Embryonic facial prominence (tissue), 1 donor: ENCODE data around the gene NDUFA1.
"Not testable (repeated sequence)": the region's sequence is repeated elsewhere in the genome, so short reads cannot be mapped to it uniquely, and the experiment has no call there.

Experiments
- DNase-seq: peaks from one replicate; pipeline ENCODE4 v3.0.0-alpha.2; 2016; ENCODE audit errors: extremely low spot score

The NDUFA1 gene

GRCh38 chrX:119900976-119901375, 29.3 kb downstream of the NDUFA1 start:
- DNase-seq, result no peak

- no peak for DNase-seq
Observed at GRCh38 chrX:119916310-119916709, 44.7 kb downstream of the NDUFA1 start.

GRCh38 chrX:119917877-119918276, 46.2 kb downstream of the NDUFA1 start:
- no peak for DNase-seq

- DNase-seq, result no peak
Observed at GRCh38 chrX:119919835-119920585, 48.4 kb downstream of the NDUFA1 start.

- DNase-seq, result not testable (repeated sequence)
Observed at GRCh38 chrX:119922391-119922790, 50.8 kb downstream of the NDUFA1 start.
